ENCODE data around the gene MIS18A. TPM values are rescaled to one million over a fixed set of nuclear protein-coding genes. Genes with fewer than 3 reads are reported as not detected.
"Not testable (repeated sequence)": the region's sequence is repeated elsewhere in the genome, so short reads cannot be mapped to it uniquely, and the experiment has no call there.

The MIS18A gene
- total and polyA plus RNA-seq, 10 of the 15 experiments (the other 5 are each of a cell fraction or from before 2014, with no cell fraction given): 6.5 to 48.9 (median 24.8) TPM

DNA sequence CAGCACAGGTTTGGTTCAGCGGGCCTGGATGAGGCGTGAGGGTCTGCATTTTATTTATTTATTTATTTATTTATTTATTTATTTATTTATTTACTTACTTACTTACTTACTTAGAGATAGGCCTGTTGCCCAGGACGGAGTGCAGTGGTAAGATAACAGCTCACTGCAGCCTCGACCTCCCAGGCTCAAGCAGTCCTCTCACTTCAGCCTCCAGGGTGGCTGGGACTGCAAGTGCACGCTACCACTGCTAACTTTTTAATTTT is 20.1 kb downstream of the MIS18A start:
- H3K4me3 ChIP-seq; H3K4me2 ChIP-seq (ENCODE audit: control insufficient read depth, insufficient read depth); POLR2A ChIA-PET; ATAC-seq; H3K79me2 ChIP-seq (ENCODE audit: control insufficient read depth, insufficient read depth, low read length); H2AFZ ChIP-seq (ENCODE audit: control insufficient read depth, low read depth, low read length); H3K27me3 ChIP-seq (replicated peaks in 1 of 2; ENCODE audit: control insufficient read depth in 2 of 2, insufficient read depth in 2 of 2, low read length in 1 of 2); H3K9ac ChIP-seq (ENCODE audit: control insufficient read depth, insufficient read depth, low read length); H3K27ac ChIP-seq (ENCODE audit: control insufficient read depth, insufficient read depth); FAIRE-seq; H3K36me3 ChIP-seq (ENCODE audit: control insufficient read depth in 2 of 2, insufficient read depth in 2 of 2, low read length in 1 of 2); BruUV-seq (replicated peaks); H4K20me1 ChIP-seq (ENCODE audit: control insufficient read depth, insufficient read depth); H3K9me3 ChIP-seq (replicated peaks; ENCODE audit: control insufficient read depth, insufficient read depth, low read length); DNase-seq (ENCODE audit: low read depth, low spot score); H3K4me1 ChIP-seq (ENCODE audit: control insufficient read depth, insufficient read depth, low read length): not testable (repeated sequence)
- ChIA-PET RAD21 (ENCODE audit: unreplicated experiment) (interaction anchor here (0.9 to 1.9 kb wide), 5 partner anchors 162 to 479 kb away, joined by 3 to 9 read pairs (median 5); no protein-coding TSS in a partner anchor), SMC1A (ENCODE audit: uncharacterized antibody, unreplicated experiment) (interaction anchor here (1.0 to 3.7 kb wide), 4 partner anchors 11 to 473 kb away, joined by 3 to 14 read pairs (median 4); no protein-coding TSS in a partner anchor), CTCF (interaction anchor here (0.6 to 2.8 kb wide), 13 partner anchors 11 to 635 kb away, joined by 3 to 27 read pairs (median 4); no protein-coding TSS in a partner anchor)
- intact Hi-C loops (cut with micrococcal nuclease; ENCODE audit: unreplicated experiment) (loop anchor here (1.0 to 10.0 kb wide), 4 partner anchors 184 to 472 kb away; no protein-coding TSS in a partner anchor), in situ Hi-C loops (cut with MboI) (loop anchor here (10.0 kb wide), 1 partner anchor 484 kb away; no protein-coding TSS in a partner anchor)
- WGBS (ENCODE audit: insufficient coverage, insufficient replicate concordance, low lambda C conversion rate, missing lambda C conversion rate): 51% methylated on average over 5 of the region's 5 CpGs

DNA sequence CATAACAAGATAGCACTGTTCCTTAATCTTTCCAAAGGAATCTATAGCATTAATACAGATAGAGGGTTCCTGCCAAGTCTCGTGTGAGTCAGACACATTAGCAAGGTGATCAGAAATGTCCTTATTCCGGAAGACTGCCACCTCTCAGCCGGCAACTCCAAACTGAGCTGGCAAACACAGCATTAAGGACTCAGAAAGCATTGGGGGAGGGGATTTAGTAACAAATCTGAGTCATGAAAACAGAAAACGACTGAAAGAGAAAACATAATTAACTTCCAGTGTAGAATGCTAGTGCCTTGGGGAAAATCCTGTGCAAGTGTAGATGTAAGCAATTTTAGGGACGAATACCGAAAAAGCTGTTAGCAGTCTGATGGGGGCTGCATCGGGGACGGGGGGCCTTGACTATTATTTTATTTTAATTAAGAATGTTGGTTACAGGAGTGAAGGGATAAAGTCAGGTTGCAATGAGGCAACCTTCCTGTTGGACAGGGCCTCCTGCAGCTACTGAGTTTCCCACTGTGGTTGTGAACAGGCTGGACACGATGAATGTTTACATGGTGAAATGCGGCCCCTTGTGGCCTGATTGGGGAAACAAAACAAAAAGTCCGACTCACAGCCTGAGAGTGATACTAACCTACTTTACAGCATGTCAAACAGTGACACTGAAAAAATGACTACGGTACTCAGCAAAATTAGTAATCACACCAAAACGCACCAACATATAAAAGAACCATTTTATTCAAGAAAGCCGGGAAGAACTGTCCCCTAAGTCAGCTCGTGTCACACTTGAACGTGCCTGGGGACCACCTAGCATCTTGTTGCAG is 20.7 kb downstream of the MIS18A start:
- Histone ChIP-seq H4K20me1 (ENCODE audit: control insufficient read depth, insufficient read depth) (no peaks in the 10 kb centered on the region), H3K9me3 (replicated peaks; ENCODE audit: control insufficient read depth, insufficient read depth, low read length) (no peaks in the 10 kb centered on the region), H3K4me2 (ENCODE audit: control insufficient read depth, insufficient read depth) (no peak overlapping the region), H3K27ac (ENCODE audit: control insufficient read depth, insufficient read depth) (no peak overlapping the region), H2AFZ (ENCODE audit: control insufficient read depth, low read depth, low read length) (no peak overlapping the region), H3K79me2 (ENCODE audit: control insufficient read depth, insufficient read depth, low read length) (no peaks in the 10 kb centered on the region), H3K36me3 (ENCODE audit: control insufficient read depth in 2 of 2, insufficient read depth in 2 of 2, low read length in 1 of 2) (no peaks in the 10 kb centered on the region), H3K4me3 (no peak overlapping the region), H3K4me1 (ENCODE audit: control insufficient read depth, insufficient read depth, low read length) (no peaks in the 10 kb centered on the region), H3K27me3 (replicated peaks in 1 of 2; ENCODE audit: control insufficient read depth in 2 of 2, insufficient read depth in 2 of 2, low read length in 1 of 2) (no peaks in the 10 kb centered on the region), H3K9ac (ENCODE audit: control insufficient read depth, insufficient read depth, low read length) (no peak overlapping the region)
- BruUV-seq (replicated peaks): no TSS peak
- intact Hi-C loops (cut with micrococcal nuclease; ENCODE audit: unreplicated experiment) (loop anchor here (1.0 to 10.0 kb wide), 4 partner anchors 183 to 472 kb away; no protein-coding TSS in a partner anchor), in situ Hi-C loops (cut with MboI) (loop anchor here (10.0 kb wide), 1 partner anchor 483 kb away; no protein-coding TSS in a partner anchor)
- ChIA-PET SMC1A (ENCODE audit: uncharacterized antibody, unreplicated experiment) (interaction anchor here (0.9 to 3.7 kb wide), 6 partner anchors 158 to 486 kb away, joined by 3 to 14 read pairs (median 3); no protein-coding TSS in a partner anchor), POLR2A (no interaction called here), CTCF (interaction anchor here (0.6 to 2.8 kb wide), 15 partner anchors 19 to 634 kb away, joined by 3 to 27 read pairs (median 3); no protein-coding TSS in a partner anchor), RAD21 (ENCODE audit: unreplicated experiment) (interaction anchor here (0.9 to 1.9 kb wide), 6 partner anchors 162 to 485 kb away, joined by 3 to 9 read pairs (median 4); no protein-coding TSS in a partner anchor)
- ATAC-seq (peak; percentile 93), FAIRE-seq (peak; percentile 93), DNase-seq (ENCODE audit: low read depth, low spot score) (no peak)
- 44% methylated on average over 16 of the region's 16 CpGs for WGBS (ENCODE audit: insufficient coverage, insufficient replicate concordance, low lambda C conversion rate, missing lambda C conversion rate)
- TF ChIP-seq, protein P1, sequence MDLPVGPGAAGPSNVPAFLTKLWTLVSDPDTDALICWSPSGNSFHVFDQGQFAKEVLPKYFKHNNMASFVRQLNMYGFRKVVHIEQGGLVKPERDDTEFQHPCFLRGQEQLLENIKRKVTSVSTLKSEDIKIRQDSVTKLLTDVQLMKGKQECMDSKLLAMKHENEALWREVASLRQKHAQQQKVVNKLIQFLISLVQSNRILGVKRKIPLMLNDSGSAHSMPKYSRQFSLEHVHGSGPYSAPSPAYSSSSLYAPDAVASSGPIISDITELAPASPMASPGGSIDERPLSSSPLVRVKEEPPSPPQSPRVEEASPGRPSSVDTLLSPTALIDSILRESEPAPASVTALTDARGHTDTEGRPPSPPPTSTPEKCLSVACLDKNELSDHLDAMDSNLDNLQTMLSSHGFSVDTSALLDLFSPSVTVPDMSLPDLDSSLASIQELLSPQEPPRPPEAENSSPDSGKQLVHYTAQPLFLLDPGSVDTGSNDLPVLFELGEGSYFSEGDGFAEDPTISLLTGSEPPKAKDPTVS (IDR thresholded peaks at IDR 0.05; ENCODE audit: low read depth, low read length): no peak
- TF ChIP-seq TBL1XR1 (IDR thresholded peaks at IDR 0.05; ENCODE audit: low read depth, low read length): no peak
- TF ChIP-seq, protein P2, sequence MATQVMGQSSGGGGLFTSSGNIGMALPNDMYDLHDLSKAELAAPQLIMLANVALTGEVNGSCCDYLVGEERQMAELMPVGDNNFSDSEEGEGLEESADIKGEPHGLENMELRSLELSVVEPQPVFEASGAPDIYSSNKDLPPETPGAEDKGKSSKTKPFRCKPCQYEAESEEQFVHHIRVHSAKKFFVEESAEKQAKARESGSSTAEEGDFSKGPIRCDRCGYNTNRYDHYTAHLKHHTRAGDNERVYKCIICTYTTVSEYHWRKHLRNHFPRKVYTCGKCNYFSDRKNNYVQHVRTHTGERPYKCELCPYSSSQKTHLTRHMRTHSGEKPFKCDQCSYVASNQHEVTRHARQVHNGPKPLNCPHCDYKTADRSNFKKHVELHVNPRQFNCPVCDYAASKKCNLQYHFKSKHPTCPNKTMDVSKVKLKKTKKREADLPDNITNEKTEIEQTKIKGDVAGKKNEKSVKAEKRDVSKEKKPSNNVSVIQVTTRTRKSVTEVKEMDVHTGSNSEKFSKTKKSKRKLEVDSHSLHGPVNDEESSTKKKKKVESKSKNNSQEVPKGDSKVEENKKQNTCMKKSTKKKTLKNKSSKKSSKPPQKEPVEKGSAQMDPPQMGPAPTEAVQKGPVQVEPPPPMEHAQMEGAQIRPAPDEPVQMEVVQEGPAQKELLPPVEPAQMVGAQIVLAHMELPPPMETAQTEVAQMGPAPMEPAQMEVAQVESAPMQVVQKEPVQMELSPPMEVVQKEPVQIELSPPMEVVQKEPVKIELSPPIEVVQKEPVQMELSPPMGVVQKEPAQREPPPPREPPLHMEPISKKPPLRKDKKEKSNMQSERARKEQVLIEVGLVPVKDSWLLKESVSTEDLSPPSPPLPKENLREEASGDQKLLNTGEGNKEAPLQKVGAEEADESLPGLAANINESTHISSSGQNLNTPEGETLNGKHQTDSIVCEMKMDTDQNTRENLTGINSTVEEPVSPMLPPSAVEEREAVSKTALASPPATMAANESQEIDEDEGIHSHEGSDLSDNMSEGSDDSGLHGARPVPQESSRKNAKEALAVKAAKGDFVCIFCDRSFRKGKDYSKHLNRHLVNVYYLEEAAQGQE (IDR thresholded peaks at IDR 0.05; ENCODE audit: low read depth, low read length): peak; percentile 40; the same call in 1 of the 2 replicates
- no peak for TF ChIP-seq SIN3A (IDR thresholded peaks at IDR 0.05; ENCODE audit: low read depth, low read length)
- TF ChIP-seq, protein P3, sequence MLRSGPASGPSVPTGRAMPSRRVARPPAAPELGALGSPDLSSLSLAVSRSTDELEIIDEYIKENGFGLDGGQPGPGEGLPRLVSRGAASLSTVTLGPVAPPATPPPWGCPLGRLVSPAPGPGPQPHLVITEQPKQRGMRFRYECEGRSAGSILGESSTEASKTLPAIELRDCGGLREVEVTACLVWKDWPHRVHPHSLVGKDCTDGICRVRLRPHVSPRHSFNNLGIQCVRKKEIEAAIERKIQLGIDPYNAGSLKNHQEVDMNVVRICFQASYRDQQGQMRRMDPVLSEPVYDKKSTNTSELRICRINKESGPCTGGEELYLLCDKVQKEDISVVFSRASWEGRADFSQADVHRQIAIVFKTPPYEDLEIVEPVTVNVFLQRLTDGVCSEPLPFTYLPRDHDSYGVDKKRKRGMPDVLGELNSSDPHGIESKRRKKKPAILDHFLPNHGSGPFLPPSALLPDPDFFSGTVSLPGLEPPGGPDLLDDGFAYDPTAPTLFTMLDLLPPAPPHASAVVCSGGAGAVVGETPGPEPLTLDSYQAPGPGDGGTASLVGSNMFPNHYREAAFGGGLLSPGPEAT (IDR thresholded peaks at IDR 0.05; ENCODE audit: low read depth): no peak
- TF ChIP-seq SMAD5 (IDR thresholded peaks at IDR 0.05; ENCODE audit: low read depth): no peak
- TF ChIP-seq CBX5 (IDR thresholded peaks at IDR 0.05; ENCODE audit: low read depth): no peak
- TF ChIP-seq RUNX3 (IDR thresholded peaks at IDR 0.05; ENCODE audit: low read length): peak; percentile 55
